MM.1S (cell line): ENCODE results near the gene CTSD.

ENCODE experiments used
- DNase-seq: peaks from one replicate; pipeline ENCODE4 v3.0.0-alpha.2; 2015
- H2AFZ ChIP-seq: fragments of 300-600 bp; sonication (generic); 2 replicates; pipeline ENCODE4 v1.6.0; 2016; ENCODE audit warnings: antibody characterized with exemption, low read length
- H3F3A ChIP-seq: fragments of 300-600 bp; sonication (generic); 2 replicates; pipeline ENCODE4 v1.6.1; 2016; ENCODE audit warnings: mild to moderate bottlenecking, antibody characterized with exemption, low read length, moderate library complexity, mixed read lengths; ENCODE audit not compliant: insufficient read depth
- H3K27ac ChIP-seq: fragments of 300-600 bp; sonication (generic); 2 replicates; pipeline ENCODE4 v1.5.1; 2016; ENCODE audit warnings: mild to moderate bottlenecking, low read length
- H3K27me3 ChIP-seq: fragments of 300-600 bp; sonication (generic); replicated peaks from 2 replicates; pipeline ENCODE4 v1.6.0; 2016; ENCODE audit warnings: low read length; ENCODE audit not compliant: insufficient read depth
- H3K36me3 ChIP-seq: fragments of 300-600 bp; sonication (generic); replicated peaks from 2 replicates; pipeline ENCODE4 v1.6.1; 2016; ENCODE audit warnings: mild to moderate bottlenecking, low read length, mixed read lengths; ENCODE audit not compliant: insufficient read depth
- H3K4me1 ChIP-seq: fragments of 300-600 bp; sonication (generic); 2 replicates; pipeline ENCODE4 v1.6.1; 2016; ENCODE audit warnings: low read length, mixed read lengths
- H3K4me2 ChIP-seq: fragments of 300-600 bp; sonication (generic); 2 replicates; pipeline ENCODE4 v1.6.0; 2016; ENCODE audit warnings: low read depth, low read length
- H3K4me3 ChIP-seq: fragments of 300-600 bp; sonication (generic); 2 replicates; pipeline ENCODE4 v1.5.1; 2016; ENCODE audit warnings: low read length, mixed read lengths
- H3K79me2 ChIP-seq: fragments of 300-600 bp; sonication (generic); 2 replicates; pipeline ENCODE4 v1.6.1; 2016; ENCODE audit warnings: mixed run types, low read length, mixed read lengths
- H3K9ac ChIP-seq: fragments of 300-600 bp; sonication (generic); 2 replicates; pipeline ENCODE4 v1.6.1; 2016; ENCODE audit warnings: low read length, mixed read lengths
- H3K9me2 ChIP-seq: fragments of 300-600 bp; sonication (generic); replicated peaks from 2 replicates; pipeline ENCODE4 v1.6.1; 2016; ENCODE audit warnings: mild to moderate bottlenecking, low read length, mixed read lengths; ENCODE audit not compliant: insufficient read depth
- H3K9me3 ChIP-seq: fragments of 300-600 bp; sonication (generic); replicated peaks from 2 replicates; pipeline ENCODE4 v1.6.1; 2016; ENCODE audit warnings: mild to moderate bottlenecking, low read length, mixed read lengths; ENCODE audit not compliant: insufficient read depth
- H4K20me1 ChIP-seq: fragments of 300-600 bp; sonication (generic); 2 replicates; pipeline ENCODE4 v1.6.1; 2016; ENCODE audit warnings: mild to moderate bottlenecking, low read length, moderate library complexity, mixed read lengths; ENCODE audit not compliant: insufficient read depth
- CTCF ChIP-seq: fragments of 300-600 bp; sonication (generic); IDR thresholded peaks from 2 replicates; pipeline ENCODE4 v1.5.1; 2016; ENCODE audit warnings: antibody characterized with exemption, low read length, mixed read lengths
- EZH2 ChIP-seq: fragments of 300-600 bp; sonication (generic); optimal IDR thresholded peaks from 2 replicates; pipeline ENCODE3; 2017; ENCODE audit warnings: low read depth, mild to moderate bottlenecking, antibody characterized with exemption, low read length, mixed read lengths
- EZH2phosphoT487 ChIP-seq: fragments of 300-600 bp; sonication (generic); IDR thresholded peaks from 2 replicates; pipeline ENCODE4 v1.6.1; 2018; ENCODE audit warnings: antibody characterized with exemption, low read length

The CTSD gene

GRCh38 chr11:1751999-1752906 lies 11.5 kb downstream of the CTSD start:
- Histone ChIP-seq H3K27ac (no peak overlapping the region), H4K20me1 (no peaks in the 10 kb centered on the region; the same call in 1 of the 2 replicates), H3K36me3 (no peaks in the 10 kb centered on the region), H3K27me3 (no peaks in the 10 kb centered on the region), H3K4me1 (no peaks in the 10 kb centered on the region), H3K9ac (no peak overlapping the region), H2AFZ (no peak overlapping the region), H3K9me3 (no peaks in the 10 kb centered on the region), H3K9me2 (no peaks in the 10 kb centered on the region), H3K4me3 (no peak overlapping the region), H3K79me2 (no peaks in the 10 kb centered on the region), H3K4me2 (no peak overlapping the region), H3F3A (no peaks in the 10 kb centered on the region)
- TF ChIP-seq CTCF: no peak
- TF ChIP-seq EZH2: no peak
- no peak for TF ChIP-seq EZH2phosphoT487
- no peak for DNase-seq

GRCh38 chr11:1751531-1751921 lies 12.2 kb downstream of the CTSD start:
- Histone ChIP-seq H3F3A (no peaks in the 10 kb centered on the region), H3K36me3 (no peaks in the 10 kb centered on the region), H3K27ac (no peak overlapping the region), H3K27me3 (no peaks in the 10 kb centered on the region), H3K4me1 (no peaks in the 10 kb centered on the region), H3K79me2 (no peaks in the 10 kb centered on the region), H2AFZ (no peak overlapping the region), H3K9me2 (no peaks in the 10 kb centered on the region), H3K4me2 (no peak overlapping the region), H4K20me1 (no peaks in the 10 kb centered on the region; the same call in 1 of the 2 replicates), H3K9me3 (no peaks in the 10 kb centered on the region), H3K9ac (no peak overlapping the region), H3K4me3 (no peak overlapping the region)
- no peak for TF ChIP-seq EZH2phosphoT487
- no peak for TF ChIP-seq EZH2
- TF ChIP-seq CTCF: no peak
- no peak for DNase-seq

- no peak overlapping the region for H2AFZ ChIP-seq
- no peaks in the 10 kb centered on the region for H3K36me3 ChIP-seq
- no peak overlapping the region for H3K9ac ChIP-seq
- no peak overlapping the region for H3K4me2 ChIP-seq
- no peaks in the 10 kb centered on the region for H3F3A ChIP-seq
- no peak for DNase-seq
- TF ChIP-seq EZH2: no peak
- no peak for TF ChIP-seq EZH2phosphoT487
- no peak for TF ChIP-seq CTCF
- H3K27ac ChIP-seq: no peak overlapping the region
- no peaks in the 10 kb centered on the region for H3K4me1 ChIP-seq
- H3K9me3 ChIP-seq: no peaks in the 10 kb centered on the region
- H4K20me1 ChIP-seq: no peaks in the 10 kb centered on the region; the same call in 1 of the 2 replicates
- no peaks in the 10 kb centered on the region for H3K79me2 ChIP-seq
- no peaks in the 10 kb centered on the region for H3K9me2 ChIP-seq
- H3K27me3 ChIP-seq: no peaks in the 10 kb centered on the region
- no peak overlapping the region for H3K4me3 ChIP-seq
These were observed 12.7 kb downstream of the CTSD start for GRCh38 chr11:1750840-1751530.
